ENCODE data around the gene SP140. TPM values are rescaled to one million over a fixed set of nuclear protein-coding genes. Genes with fewer than 3 reads are reported as not detected.

SP140 gene
- total and polyA plus RNA-seq, 2 of the 8 experiments (the other 6 are each of a cell fraction or from before 2014, with no cell fraction given): 0.23 to 1.3 TPM

DNA sequence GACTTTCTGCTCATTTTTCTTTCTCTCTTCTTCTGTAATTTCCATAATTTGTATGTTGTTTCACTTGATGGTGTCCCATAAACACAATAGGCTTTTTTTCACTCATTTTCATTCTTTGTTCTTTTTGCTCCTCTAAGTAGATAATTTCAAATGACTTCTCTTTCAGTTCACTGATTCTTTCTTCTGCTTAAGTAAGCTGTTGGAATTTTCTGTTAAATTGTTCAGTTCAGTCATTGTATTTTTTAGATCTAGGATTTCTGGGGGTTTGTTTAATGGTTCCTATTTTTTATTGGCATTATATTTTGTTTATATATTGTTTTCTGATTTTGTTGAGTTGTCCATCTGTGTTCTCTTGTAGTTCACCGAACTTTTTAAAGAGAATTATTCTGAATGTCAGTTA is 120.9 kb downstream of the SP140 start (continued):
- no peak for TF ChIP-seq ASH2L (IDR thresholded peaks at IDR 0.05; ENCODE audit: low read length)
- TF ChIP-seq, protein P1, sequence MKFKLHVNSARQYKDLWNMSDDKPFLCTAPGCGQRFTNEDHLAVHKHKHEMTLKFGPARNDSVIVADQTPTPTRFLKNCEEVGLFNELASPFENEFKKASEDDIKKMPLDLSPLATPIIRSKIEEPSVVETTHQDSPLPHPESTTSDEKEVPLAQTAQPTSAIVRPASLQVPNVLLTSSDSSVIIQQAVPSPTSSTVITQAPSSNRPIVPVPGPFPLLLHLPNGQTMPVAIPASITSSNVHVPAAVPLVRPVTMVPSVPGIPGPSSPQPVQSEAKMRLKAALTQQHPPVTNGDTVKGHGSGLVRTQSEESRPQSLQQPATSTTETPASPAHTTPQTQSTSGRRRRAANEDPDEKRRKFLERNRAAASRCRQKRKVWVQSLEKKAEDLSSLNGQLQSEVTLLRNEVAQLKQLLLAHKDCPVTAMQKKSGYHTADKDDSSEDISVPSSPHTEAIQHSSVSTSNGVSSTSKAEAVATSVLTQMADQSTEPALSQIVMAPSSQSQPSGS (IDR thresholded peaks at IDR 0.05; ENCODE audit: low read length): no peak
- TF ChIP-seq, protein P2, sequence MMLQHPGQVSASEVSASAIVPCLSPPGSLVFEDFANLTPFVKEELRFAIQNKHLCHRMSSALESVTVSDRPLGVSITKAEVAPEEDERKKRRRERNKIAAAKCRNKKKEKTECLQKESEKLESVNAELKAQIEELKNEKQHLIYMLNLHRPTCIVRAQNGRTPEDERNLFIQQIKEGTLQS (IDR thresholded peaks at IDR 0.05; ENCODE audit: insufficient read depth, low read depth, low read length): no peak
